GM13977 (cell line): ENCODE results near the gene CELA1.
A peak's percentile ranks its signal among the peaks of the same experiment; 100 is the strongest.

Experiments
- DNase-seq: peaks from one replicate; pipeline ENCODE4 v3.0.0; 2012; ENCODE audit warnings: low spot score
- in situ Hi-C: fragments of 300-500 bp; cut with MboI; formaldehyde crosslinking; loops from one replicate; pipeline ENCODE4 v1.12.0; 2022; ENCODE audit warnings: low sequenced_read_pairs, low pct_unique_long_range_greater_than_20kb, mixed read lengths, inconsistent platforms; ENCODE audit not compliant: unreplicated experiment
- TF ChIP-seq, protein P1 (sequence below): IDR thresholded peaks from 2 replicates; pipeline ENCODE4 v1.5.1; 2012; ENCODE audit warnings: mild to moderate bottlenecking, control low read depth; ENCODE audit not compliant: insufficient read depth; ENCODE audit errors: extremely low read depth, missing control alignments

The CELA1 gene

DNA sequence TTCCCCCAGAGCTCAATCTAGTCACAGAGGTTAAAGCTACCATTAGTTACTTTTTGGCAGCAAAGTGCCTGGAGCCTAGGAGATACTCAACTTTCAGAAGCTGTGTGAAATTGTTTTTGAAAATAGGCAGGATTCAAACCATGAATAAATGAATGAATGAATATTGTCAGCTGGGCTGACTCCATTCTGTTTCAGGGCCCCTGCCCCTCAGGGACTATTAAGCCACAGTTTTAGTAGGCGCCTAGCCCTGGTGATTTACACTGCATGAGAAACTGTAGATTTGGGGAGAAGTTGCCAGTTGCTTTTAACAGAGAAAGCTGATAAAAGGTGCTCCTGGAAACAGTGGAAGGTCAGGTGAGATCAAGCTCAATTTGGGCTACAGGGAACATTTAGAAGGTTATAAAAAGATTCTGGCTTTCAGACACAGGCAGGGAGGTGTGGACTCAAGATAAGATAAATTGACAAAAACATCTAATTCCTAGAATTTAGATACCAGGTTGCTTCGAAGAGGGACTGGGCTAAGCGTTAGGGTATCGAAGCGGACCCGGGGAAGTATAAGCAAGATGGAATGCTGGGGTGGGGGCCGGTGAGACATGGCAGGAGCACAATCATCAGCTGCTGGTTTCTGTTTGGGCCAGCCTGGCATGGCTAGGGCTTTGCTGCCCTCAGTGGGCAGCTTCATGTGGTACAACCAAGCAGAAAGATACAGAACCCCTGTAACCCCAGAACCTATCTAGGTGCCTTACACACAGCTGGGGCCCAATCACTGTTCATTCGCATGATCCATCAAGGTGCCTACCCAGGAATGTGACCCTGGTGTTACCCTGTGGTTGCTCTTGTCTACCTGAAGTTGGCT lies 14.9 kb upstream of the CELA1 start:
- in situ Hi-C loops, result no loop called here
- TF ChIP-seq, protein P1, sequence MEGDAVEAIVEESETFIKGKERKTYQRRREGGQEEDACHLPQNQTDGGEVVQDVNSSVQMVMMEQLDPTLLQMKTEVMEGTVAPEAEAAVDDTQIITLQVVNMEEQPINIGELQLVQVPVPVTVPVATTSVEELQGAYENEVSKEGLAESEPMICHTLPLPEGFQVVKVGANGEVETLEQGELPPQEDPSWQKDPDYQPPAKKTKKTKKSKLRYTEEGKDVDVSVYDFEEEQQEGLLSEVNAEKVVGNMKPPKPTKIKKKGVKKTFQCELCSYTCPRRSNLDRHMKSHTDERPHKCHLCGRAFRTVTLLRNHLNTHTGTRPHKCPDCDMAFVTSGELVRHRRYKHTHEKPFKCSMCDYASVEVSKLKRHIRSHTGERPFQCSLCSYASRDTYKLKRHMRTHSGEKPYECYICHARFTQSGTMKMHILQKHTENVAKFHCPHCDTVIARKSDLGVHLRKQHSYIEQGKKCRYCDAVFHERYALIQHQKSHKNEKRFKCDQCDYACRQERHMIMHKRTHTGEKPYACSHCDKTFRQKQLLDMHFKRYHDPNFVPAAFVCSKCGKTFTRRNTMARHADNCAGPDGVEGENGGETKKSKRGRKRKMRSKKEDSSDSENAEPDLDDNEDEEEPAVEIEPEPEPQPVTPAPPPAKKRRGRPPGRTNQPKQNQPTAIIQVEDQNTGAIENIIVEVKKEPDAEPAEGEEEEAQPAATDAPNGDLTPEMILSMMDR, result no peak
- no peak for DNase-seq

DNA sequence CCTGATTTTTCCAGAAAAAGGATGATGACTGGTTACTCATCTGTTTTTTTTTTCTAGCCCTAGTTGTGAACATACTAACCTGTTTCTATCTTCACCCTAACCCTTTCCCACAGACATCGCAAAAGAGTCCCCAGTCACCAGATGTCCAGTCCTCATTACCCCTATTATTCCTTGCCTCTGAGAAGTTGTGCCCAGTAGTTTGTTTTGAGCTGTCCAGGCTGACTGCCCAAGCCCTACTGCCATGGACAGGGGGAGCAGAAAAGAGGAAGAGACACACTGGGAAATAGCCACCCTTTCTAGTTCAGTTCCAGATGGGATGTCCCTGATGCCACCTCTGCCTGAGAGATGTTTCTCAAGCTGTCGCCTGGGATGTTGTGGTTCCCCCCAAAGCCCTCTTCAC lies 13.8 kb upstream of the CELA1 start:
- in situ Hi-C loops, result no loop called here
- TF ChIP-seq, protein P1, result no peak
- no peak for DNase-seq

DNA sequence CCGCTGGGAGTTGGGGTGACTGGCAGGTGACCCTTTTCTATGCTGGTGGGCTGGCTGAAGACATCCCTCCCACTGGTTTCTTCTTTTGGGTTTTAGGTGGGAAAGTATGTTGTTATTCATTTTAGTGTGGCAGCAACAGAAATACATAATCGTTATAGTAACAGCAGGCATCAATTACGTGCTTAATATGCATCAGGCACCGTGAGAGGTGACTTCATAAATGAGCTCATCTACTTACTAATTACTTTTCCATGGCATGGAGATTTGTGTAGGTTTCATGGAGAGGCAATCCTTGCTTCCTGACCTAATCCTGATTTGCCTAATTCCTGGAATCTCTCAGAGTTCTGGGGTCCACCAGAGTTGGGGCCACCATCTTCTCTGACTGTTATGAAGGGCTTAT lies 13.4 kb upstream of the CELA1 start:
- in situ Hi-C loops, result no loop called here
- TF ChIP-seq, protein P1, result no peak
- no peak for DNase-seq

DNA sequence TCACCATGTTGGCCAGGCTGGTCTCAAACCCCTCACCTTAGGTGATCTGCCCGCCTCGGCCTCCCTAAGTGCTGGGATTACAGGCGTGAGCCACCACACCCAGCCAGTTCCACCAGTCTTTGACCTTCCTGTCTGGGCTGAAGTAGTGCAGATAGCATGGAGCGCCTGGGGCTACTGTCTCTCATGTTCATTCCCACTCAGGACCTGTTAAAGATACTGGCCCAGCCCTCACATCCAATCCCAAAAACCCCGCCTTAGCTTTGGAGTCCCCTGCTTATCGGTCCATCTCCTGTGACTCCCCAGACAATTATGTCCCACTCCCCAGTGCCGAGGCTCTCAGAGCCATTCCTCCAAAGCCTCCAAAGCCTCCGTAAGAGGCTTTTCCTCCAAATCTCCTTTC lies 12.0 kb upstream of the CELA1 start:
- TF ChIP-seq, protein P1, result no peak
- in situ Hi-C loops, result no loop called here
- DNase-seq, result no peak

DNA sequence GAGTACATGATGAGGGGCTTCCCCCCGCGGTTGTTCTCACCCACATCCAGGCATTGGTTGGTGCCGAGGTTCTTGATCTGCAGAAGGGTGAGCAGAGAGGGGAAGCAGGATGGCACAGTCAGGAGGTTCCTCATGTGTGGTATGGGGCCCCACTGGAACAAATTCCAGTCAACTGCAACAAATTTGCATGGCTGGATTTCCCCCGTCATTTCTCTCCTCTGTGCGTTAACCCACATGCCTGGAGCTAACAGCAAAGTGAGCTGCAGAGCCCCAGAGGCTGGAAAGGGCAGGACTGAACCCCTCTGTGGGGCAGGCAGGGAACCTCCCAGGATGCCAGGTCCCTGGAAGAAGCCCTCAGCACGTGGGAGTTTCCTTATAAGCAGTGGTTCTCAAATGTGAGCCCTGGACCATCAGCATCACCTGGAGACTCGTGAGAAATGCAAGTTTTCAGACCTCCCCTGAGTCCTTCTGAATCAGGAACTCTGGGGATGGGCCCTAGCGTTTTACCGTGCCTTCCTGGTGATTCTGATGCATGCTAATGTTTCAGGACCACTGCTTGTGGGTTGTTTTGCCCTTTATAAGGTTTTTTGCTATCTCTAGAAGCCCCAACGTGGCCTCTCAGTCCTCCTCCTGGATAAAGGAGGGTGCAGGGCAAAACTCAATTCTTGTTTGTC lies 11.0 kb upstream of the CELA1 start:
- DNase-seq, result peak; percentile 38
- in situ Hi-C loops, result no loop called here
- TF ChIP-seq, protein P1, result no peak

DNA sequence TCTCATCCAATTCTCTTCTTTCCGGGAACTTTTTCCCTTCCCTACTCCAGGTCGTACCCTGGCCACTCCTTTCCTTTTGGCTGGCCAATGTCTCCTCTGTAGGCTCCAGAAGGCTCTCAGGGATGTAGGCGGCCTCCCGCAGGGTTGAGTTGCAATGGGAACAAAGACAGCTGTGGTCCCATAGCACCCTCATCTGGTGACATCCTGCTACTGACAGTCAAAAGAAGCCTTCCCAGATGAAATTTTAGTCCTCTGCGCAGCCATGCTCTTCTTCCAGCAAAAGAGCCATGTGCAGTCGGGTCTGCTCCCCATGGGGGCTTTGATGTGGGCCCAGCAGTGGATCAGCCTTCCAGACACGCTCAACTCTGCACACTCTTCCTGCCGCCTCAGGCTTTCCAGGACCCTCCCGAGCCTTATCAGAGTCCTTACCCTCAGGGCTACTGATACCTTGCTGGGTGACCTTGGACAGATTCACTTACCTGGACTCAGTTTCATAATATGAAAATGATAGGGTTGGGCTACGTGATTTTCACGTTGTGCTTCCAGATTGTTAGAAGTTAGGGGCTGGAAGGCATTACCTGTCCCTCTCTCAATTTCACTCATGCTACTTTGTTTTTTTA lies 5.5 kb upstream of the CELA1 start:
- TF ChIP-seq, protein P1, result peak; percentile 74
- in situ Hi-C loops, result no loop called here
- DNase-seq, result no peak
